SK-N-SH treated with all-trans-retinoic acid at 6 μM for 48 hours (cell line): Measurements from ENCODE around the gene HNRNPUL1.

Experiments used
- ATAC-seq: fragments of 200-7000 bp; cut with Tn5 transposase; 3 replicates; pipeline ENCODE4 v1.9.1; 2020; ENCODE audit warnings: mild to moderate bottlenecking, moderate library complexity
- ARNTL ChIP-seq: fragments of 450-650 bp; formaldehyde crosslinking; IDR thresholded peaks from 2 replicates; pipeline ENCODE4 v1.5.0; 2020; ENCODE audit warnings: low read depth, mild to moderate bottlenecking, moderate library complexity, borderline replicate concordance
- BACH2 ChIP-seq: fragments of 250-450 bp; sonication (Bioruptor Pico); IDR thresholded peaks from 2 replicates; pipeline ENCODE4 v1.9.0; 2021; ENCODE audit warnings: mild to moderate bottlenecking, borderline replicate concordance
- CSDC2 ChIP-seq: fragments of 250-450 bp; sonication (Bioruptor Pico); IDR thresholded peaks from 2 replicates; pipeline ENCODE4 v1.5.0; 2020; ENCODE audit warnings: mild to moderate bottlenecking, moderate library complexity
- ESRRG ChIP-seq: fragments of 250-450 bp; sonication (Bioruptor Pico); IDR thresholded peaks from 2 replicates; pipeline ENCODE4 v1.6.1; 2021; ENCODE audit warnings: mild to moderate bottlenecking
- GLIS3 ChIP-seq: fragments of 250-450 bp; sonication (Bioruptor Pico); IDR thresholded peaks from 2 replicates; pipeline ENCODE4 v1.5.0; 2020; ENCODE audit warnings: mild to moderate bottlenecking, moderate library complexity
- ISL1 ChIP-seq: fragments of 250-450 bp; sonication (Bioruptor Pico); IDR thresholded peaks from 2 replicates; pipeline ENCODE4 v2.1.2; 2022; ENCODE audit warnings: mild to moderate bottlenecking, moderate library complexity
- OSR1 ChIP-seq: fragments of 250-450 bp; sonication (Bioruptor Pico); IDR thresholded peaks from 2 replicates; pipeline ENCODE4 v1.8.0; 2022; ENCODE audit warnings: moderate library complexity, mild to moderate bottlenecking, inconsistent platforms
- PPARA ChIP-seq: fragments of 250-450 bp; sonication (Bioruptor Pico); IDR thresholded peaks from 2 replicates; pipeline ENCODE4 v1.5.0; 2020; ENCODE audit warnings: mild to moderate bottlenecking, borderline replicate concordance
- RARB ChIP-seq: fragments of 250-450 bp; sonication (Bioruptor Pico); IDR thresholded peaks from 2 replicates; pipeline ENCODE4 v1.8.0; 2021; ENCODE audit warnings: mild to moderate bottlenecking, moderate library complexity
- SNAI2 ChIP-seq: fragments of 250-450 bp; sonication (Bioruptor Pico); IDR thresholded peaks from 2 replicates; pipeline ENCODE4 v1.5.0; 2020; ENCODE audit warnings: mild to moderate bottlenecking, moderate library complexity
- TCF4 ChIP-seq: fragments of 250-450 bp; sonication (Bioruptor Pico); IDR thresholded peaks from 2 replicates; pipeline ENCODE4 v1.8.0; 2021; ENCODE audit warnings: mild to moderate bottlenecking, moderate library complexity, borderline replicate concordance
- TOX ChIP-seq: fragments of 250-450 bp; sonication (Bioruptor Pico); IDR thresholded peaks from 2 replicates; pipeline ENCODE4 v1.8.0; 2021; ENCODE audit warnings: mild to moderate bottlenecking, moderate library complexity, borderline replicate concordance
- ZC3H10 ChIP-seq: fragments of 250-450 bp; sonication (Bioruptor Pico); IDR thresholded peaks from 2 replicates; pipeline ENCODE4 v1.5.1; 2021; ENCODE audit warnings: mild to moderate bottlenecking, moderate library complexity
- ZFP3 ChIP-seq: fragments of 250-450 bp; sonication (Bioruptor Pico); IDR thresholded peaks from 2 replicates; pipeline ENCODE4 v1.5.0; 2020; ENCODE audit warnings: mild to moderate bottlenecking, moderate library complexity
- ZFP30 ChIP-seq: fragments of 450-650 bp; formaldehyde crosslinking; IDR thresholded peaks from 2 replicates; pipeline ENCODE4 v1.5.0; 2022; ENCODE audit warnings: mild to moderate bottlenecking, moderate library complexity
- ZNF565 ChIP-seq: fragments of 450-650 bp; formaldehyde crosslinking; conservative IDR thresholded peaks from 2 replicates; pipeline ENCODE4 v1.5.0; 2020; ENCODE audit warnings: low read depth, mild to moderate bottlenecking, moderate library complexity
- ZNF70 ChIP-seq: fragments of 450-650 bp; formaldehyde crosslinking; IDR thresholded peaks from 2 replicates; pipeline ENCODE4 v1.5.0; 2020; ENCODE audit warnings: mild to moderate bottlenecking, moderate library complexity
- ZNF8 ChIP-seq: fragments of 450-650 bp; formaldehyde crosslinking; IDR thresholded peaks from 2 replicates; pipeline ENCODE4 v1.5.0; 2020; ENCODE audit warnings: mild to moderate bottlenecking, moderate library complexity
- TF ChIP-seq, protein P1 (sequence below): fragments of 250-450 bp; sonication (Bioruptor Pico); IDR thresholded peaks from 2 replicates; pipeline ENCODE4 v1.8.0; 2021; ENCODE audit warnings: low read depth, mild to moderate bottlenecking, moderate library complexity, borderline replicate concordance
- TF ChIP-seq, protein P2 (sequence below): fragments of 250-450 bp; sonication (Bioruptor Pico); IDR thresholded peaks from 2 replicates; pipeline ENCODE4 v1.5.0; 2020; ENCODE audit warnings: mild to moderate bottlenecking, moderate library complexity
- TF ChIP-seq, protein P3 (sequence below): fragments of 250-450 bp; sonication (Bioruptor Pico); IDR thresholded peaks from 2 replicates; pipeline ENCODE4 v1.8.0; 2020; ENCODE audit warnings: mild to moderate bottlenecking, moderate library complexity, borderline replicate concordance
- TF ChIP-seq, protein P4 (sequence below): fragments of 250-450 bp; sonication (Bioruptor Pico); IDR thresholded peaks from 2 replicates; pipeline ENCODE4 v1.5.1; 2021; ENCODE audit warnings: mild to moderate bottlenecking, moderate library complexity

The HNRNPUL1 gene

DNA sequence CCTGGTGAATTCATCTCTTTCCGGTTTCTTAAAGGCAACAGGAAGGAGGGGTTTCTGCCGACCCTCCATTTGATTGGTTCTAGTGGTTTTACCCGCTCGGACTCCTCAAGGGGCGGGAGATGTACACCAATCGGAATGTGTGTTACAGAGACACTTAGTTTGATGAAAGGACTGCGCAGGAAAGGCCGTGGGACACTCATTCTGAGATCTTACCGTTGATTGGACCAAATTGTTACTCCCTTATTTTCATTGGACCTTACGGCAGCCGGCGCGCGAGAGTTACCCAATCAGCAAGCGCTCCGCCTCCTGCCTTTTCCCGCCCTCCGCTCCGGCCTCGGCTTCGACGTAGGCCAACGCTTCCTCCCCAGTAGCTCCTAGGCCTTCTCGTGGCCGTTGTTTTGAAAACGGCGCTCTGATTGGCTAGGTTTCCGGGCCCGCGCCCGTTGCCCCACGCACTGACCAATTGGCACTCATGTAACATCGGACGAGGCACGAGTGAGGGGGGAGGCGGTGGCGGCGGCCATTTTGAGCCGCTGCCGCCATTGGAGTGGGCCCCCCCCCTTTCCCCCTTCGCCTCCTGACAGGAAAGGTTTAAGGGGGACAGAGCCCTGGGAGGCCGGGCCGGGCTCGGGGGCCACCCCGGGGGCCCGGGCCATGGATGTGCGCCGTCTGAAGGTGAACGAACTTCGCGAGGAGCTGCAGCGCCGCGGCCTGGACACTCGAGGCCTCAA lies at the start of gene HNRNPUL1:
HNRNPUL1 (plus strand) TSS at position 523 of the 731 bp plus-strand sequence; CDS start at position 655, 132 bp downstream.
- ATAC-seq = peak; percentile 61
- TF ChIP-seq PPARA (CRISPR knock-in tag) (no peak), ZNF70 (CRISPR knock-in tag) (no peak), BACH2 (CRISPR knock-in tag) (no peak), CSDC2 (0 out of 2 replicates have a peak, but pooled peaks have one; percentile 18), ZC3H10 (CRISPR knock-in tag) (no peak), ESRRG (CRISPR knock-in tag) (no peak), TOX (CRISPR knock-in tag) (no peak), ZFP30 (CRISPR knock-in tag) (no peak), ZNF8 (CRISPR knock-in tag) (no peak), ZFP3 (CRISPR knock-in tag) (0 out of 2 replicates have a peak, but pooled peaks have one; percentile 38), ARNTL (CRISPR knock-in tag) (no peak), RARB (CRISPR knock-in tag) (no peak), TCF4 (CRISPR knock-in tag) (no peak), SNAI2 (CRISPR knock-in tag) (peak; percentile 22; the same call in 1 of the 2 replicates), ISL1 (CRISPR knock-in tag) (no peak), OSR1 (CRISPR knock-in tag) (no peak)
- TF ChIP-seq, protein P1, sequence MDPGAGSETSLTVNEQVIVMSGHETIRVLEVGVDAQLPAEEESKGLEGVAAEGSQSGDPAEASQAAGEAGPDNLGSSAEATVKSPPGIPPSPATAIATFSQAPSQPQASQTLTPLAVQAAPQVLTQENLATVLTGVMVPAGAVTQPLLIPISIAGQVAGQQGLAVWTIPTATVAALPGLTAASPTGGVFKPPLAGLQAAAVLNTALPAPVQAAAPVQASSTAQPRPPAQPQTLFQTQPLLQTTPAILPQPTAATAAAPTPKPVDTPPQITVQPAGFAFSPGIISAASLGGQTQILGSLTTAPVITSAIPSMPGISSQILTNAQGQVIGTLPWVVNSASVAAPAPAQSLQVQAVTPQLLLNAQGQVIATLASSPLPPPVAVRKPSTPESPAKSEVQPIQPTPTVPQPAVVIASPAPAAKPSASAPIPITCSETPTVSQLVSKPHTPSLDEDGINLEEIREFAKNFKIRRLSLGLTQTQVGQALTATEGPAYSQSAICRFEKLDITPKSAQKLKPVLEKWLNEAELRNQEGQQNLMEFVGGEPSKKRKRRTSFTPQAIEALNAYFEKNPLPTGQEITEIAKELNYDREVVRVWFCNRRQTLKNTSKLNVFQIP = 0 out of 2 replicates have a peak, but pooled peaks have one; percentile 46
- TF ChIP-seq, protein P2, sequence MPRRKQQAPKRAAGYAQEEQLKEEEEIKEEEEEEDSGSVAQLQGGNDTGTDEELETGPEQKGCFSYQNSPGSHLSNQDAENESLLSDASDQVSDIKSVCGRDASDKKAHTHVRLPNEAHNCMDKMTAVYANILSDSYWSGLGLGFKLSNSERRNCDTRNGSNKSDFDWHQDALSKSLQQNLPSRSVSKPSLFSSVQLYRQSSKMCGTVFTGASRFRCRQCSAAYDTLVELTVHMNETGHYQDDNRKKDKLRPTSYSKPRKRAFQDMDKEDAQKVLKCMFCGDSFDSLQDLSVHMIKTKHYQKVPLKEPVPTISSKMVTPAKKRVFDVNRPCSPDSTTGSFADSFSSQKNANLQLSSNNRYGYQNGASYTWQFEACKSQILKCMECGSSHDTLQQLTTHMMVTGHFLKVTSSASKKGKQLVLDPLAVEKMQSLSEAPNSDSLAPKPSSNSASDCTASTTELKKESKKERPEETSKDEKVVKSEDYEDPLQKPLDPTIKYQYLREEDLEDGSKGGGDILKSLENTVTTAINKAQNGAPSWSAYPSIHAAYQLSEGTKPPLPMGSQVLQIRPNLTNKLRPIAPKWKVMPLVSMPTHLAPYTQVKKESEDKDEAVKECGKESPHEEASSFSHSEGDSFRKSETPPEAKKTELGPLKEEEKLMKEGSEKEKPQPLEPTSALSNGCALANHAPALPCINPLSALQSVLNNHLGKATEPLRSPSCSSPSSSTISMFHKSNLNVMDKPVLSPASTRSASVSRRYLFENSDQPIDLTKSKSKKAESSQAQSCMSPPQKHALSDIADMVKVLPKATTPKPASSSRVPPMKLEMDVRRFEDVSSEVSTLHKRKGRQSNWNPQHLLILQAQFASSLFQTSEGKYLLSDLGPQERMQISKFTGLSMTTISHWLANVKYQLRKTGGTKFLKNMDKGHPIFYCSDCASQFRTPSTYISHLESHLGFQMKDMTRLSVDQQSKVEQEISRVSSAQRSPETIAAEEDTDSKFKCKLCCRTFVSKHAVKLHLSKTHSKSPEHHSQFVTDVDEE (CRISPR knock-in tag) = peak; percentile 61; the same call in 1 of the 2 replicates
- TF ChIP-seq, protein P3, sequence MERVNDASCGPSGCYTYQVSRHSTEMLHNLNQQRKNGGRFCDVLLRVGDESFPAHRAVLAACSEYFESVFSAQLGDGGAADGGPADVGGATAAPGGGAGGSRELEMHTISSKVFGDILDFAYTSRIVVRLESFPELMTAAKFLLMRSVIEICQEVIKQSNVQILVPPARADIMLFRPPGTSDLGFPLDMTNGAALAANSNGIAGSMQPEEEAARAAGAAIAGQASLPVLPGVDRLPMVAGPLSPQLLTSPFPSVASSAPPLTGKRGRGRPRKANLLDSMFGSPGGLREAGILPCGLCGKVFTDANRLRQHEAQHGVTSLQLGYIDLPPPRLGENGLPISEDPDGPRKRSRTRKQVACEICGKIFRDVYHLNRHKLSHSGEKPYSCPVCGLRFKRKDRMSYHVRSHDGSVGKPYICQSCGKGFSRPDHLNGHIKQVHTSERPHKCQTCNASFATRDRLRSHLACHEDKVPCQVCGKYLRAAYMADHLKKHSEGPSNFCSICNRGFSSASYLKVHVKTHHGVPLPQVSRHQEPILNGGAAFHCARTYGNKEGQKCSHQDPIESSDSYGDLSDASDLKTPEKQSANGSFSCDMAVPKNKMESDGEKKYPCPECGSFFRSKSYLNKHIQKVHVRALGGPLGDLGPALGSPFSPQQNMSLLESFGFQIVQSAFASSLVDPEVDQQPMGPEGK = peak; percentile 86; the same call in 1 of the 2 replicates
- TF ChIP-seq, protein P4, sequence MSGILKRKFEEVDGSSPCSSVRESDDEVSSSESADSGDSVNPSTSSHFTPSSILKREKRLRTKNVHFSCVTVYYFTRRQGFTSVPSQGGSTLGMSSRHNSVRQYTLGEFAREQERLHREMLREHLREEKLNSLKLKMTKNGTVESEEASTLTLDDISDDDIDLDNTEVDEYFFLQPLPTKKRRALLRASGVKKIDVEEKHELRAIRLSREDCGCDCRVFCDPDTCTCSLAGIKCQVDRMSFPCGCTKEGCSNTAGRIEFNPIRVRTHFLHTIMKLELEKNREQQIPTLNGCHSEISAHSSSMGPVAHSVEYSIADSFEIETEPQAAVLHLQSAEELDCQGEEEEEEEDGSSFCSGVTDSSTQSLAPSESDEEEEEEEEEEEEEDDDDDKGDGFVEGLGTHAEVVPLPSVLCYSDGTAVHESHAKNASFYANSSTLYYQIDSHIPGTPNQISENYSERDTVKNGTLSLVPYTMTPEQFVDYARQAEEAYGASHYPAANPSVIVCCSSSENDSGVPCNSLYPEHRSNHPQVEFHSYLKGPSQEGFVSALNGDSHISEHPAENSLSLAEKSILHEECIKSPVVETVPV (CRISPR knock-in tag) = no peak

DNA sequence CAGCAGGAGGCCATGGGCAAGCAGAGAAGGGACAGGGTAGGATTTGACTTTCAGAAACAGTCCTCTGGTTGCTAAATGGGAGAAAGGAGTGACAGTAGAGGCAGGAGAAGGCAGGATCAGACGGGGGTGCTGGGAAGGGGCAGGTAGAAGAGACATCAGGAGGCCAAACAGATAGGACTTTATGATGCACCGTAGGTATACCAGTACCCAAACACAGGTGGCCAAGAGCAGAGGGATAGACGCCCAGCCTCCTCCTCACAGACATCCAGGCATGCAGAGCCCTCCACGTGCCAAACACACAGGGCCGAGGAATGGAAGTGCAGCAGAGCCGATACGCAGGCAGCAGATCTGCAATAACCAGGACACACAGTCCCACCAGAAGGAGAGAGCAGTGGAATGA lies 46.4 kb upstream of the HNRNPUL1 start:
- ATAC-seq = no peak
- TF ChIP-seq, protein P2 (CRISPR knock-in tag) = no peak
- TF ChIP-seq TCF4 (CRISPR knock-in tag) (no peak), ISL1 (CRISPR knock-in tag) (no peak), SNAI2 (CRISPR knock-in tag) (no peak), ARNTL (CRISPR knock-in tag) (no peak), ZNF565 (CRISPR knock-in tag) (no peak), PPARA (CRISPR knock-in tag) (no peak), CSDC2 (no peak), RARB (CRISPR knock-in tag) (no peak), ZNF8 (CRISPR knock-in tag) (no peak), ZFP3 (CRISPR knock-in tag) (no peak), ZNF70 (CRISPR knock-in tag) (no peak), ESRRG (CRISPR knock-in tag) (no peak), GLIS3 (CRISPR knock-in tag) (no peak), ZC3H10 (CRISPR knock-in tag) (no peak), OSR1 (CRISPR knock-in tag) (no peak)
- TF ChIP-seq, protein P4 (CRISPR knock-in tag) = no peak
- TF ChIP-seq, protein P1 = no peak
